GM12864 (cell line): ENCODE measurements around the gene NQO2.
"Not testable (repeated sequence)": the region's sequence is repeated elsewhere in the genome, so short reads cannot be mapped to it uniquely, and the experiment has no call there.

Source experiments
- DNase-seq: peaks from one replicate; pipeline ENCODE4 v3.0.0-alpha.2; 2011; ENCODE audit warnings: low read depth
- H3K4me3 ChIP-seq: 2 replicates; pipeline ENCODE4 v1.5.1; 2011; ENCODE audit warnings: mild to moderate bottlenecking, low read depth, low read length, control low read depth
- CTCF ChIP-seq: IDR thresholded peaks from 2 replicates; pipeline ENCODE4 v1.5.1; 2011; ENCODE audit warnings: low read depth, mild to moderate bottlenecking, moderate library complexity, low read length, control low read depth, inconsistent platforms; ENCODE audit errors: missing control alignments

NQO2 gene

GRCh38 chr6:3022765-3023662 is 23.3 kb downstream of the NQO2 start:
- no peak for TF ChIP-seq CTCF
- peak overlapping the region; percentile 41 for H3K4me3 ChIP-seq
- no peak for DNase-seq

GRCh38 chr6:3023663-3024483 is 24.2 kb downstream of the NQO2 start:
- peak; percentile 83 for DNase-seq
- H3K4me3 ChIP-seq = peak overlapping the region; percentile 41
- no peak for TF ChIP-seq CTCF

GRCh38 chr6:3026791-3027626 is 27.3 kb downstream of the NQO2 start:
- DNase-seq = peak; percentile 91
- TF ChIP-seq CTCF = no peak
- peak overlapping the region; percentile 20; the same call in 1 of the 2 replicates for H3K4me3 ChIP-seq

- not testable (repeated sequence) for H3K4me3 ChIP-seq, DNase-seq
Measured at GRCh38 chr6:3028156-3028555, 28.5 kb downstream of the NQO2 start.

GRCh38 chr6:3031857-3032640 is 32.4 kb downstream of the NQO2 start:
- H3K4me3 ChIP-seq = no peak overlapping the region
- DNase-seq = no peak
- no peak for TF ChIP-seq CTCF

GRCh38 chr6:3032986-3033385 is 33.3 kb downstream of the NQO2 start:
- no peak for TF ChIP-seq CTCF
- DNase-seq = no peak
- no peak overlapping the region for H3K4me3 ChIP-seq
